GM23338 (cell line): ENCODE results near the gene ZBTB3. TPM values are rescaled to one million over a fixed set of nuclear protein-coding genes. Genes with fewer than 3 reads are reported as not detected.

Experiments used
- ATAC-seq: fragments of 200-7000 bp; cut with Tn5 transposase; 3 replicates; pipeline ENCODE4 v1.9.1; 2020
- DNase-seq: peaks from one replicate; pipeline ENCODE4 v3.0.0-alpha.2; 2015; ENCODE audit warnings: low spot score
- H2AFZ ChIP-seq: fragments of 200-600 bp; sonication (generic); 2 replicates; pipeline ENCODE4 v1.8.0; 2016; ENCODE audit warnings: antibody characterized with exemption, mild to moderate bottlenecking, moderate library complexity
- H3F3A ChIP-seq: fragments of 200-600 bp; sonication (generic); replicated peaks from 2 replicates; pipeline ENCODE4 v1.8.0; 2017; ENCODE audit warnings: antibody characterized with exemption, mixed run types, low read depth
- H3K27ac ChIP-seq: fragments of 200-600 bp; sonication (generic); 2 replicates; pipeline ENCODE4 v1.6.1; 2016; ENCODE audit warnings: low read depth
- H3K27me3 ChIP-seq: fragments of 200-600 bp; sonication (generic); 2 replicates; pipeline ENCODE4 v1.8.0; 2016; ENCODE audit warnings: mild to moderate bottlenecking, mixed run types, moderate library complexity; ENCODE audit not compliant: insufficient read depth
- H3K36me3 ChIP-seq: fragments of 200-600 bp; sonication (generic); 2 replicates; pipeline ENCODE4 v1.8.0; 2016; ENCODE audit warnings: mild to moderate bottlenecking; ENCODE audit not compliant: insufficient read depth
- H3K4me1 ChIP-seq: fragments of 200-600 bp; sonication (generic); 2 replicates; pipeline ENCODE4 v1.8.0; 2016; ENCODE audit warnings: mild to moderate bottlenecking, moderate library complexity; ENCODE audit not compliant: insufficient read depth
- H3K4me2 ChIP-seq: fragments of 200-600 bp; sonication (generic); 2 replicates; pipeline ENCODE4 v1.7.1; 2017; ENCODE audit warnings: mixed run types
- H3K4me3 ChIP-seq: fragments of 200-600 bp; sonication (generic); 2 replicates; pipeline ENCODE4 v1.6.1; 2016; ENCODE audit warnings: mixed run types
- H3K79me2 ChIP-seq: fragments of 200-600 bp; sonication (generic); replicated peaks from 2 replicates; pipeline ENCODE4 v1.8.0; 2017; ENCODE audit warnings: mild to moderate bottlenecking; ENCODE audit not compliant: insufficient read depth
- H3K9me2 ChIP-seq: fragments of 200-600 bp; sonication (generic); 2 replicates; pipeline ENCODE4 v1.8.0; 2017; ENCODE audit not compliant: insufficient read depth
- H4K20me1 ChIP-seq: fragments of 200-600 bp; sonication (generic); replicated peaks from 2 replicates; pipeline ENCODE4 v1.8.0; 2017; ENCODE audit warnings: mild to moderate bottlenecking; ENCODE audit not compliant: insufficient read depth
- H3K27ac Mint-ChIP-seq: 2 replicates; pipeline ENCODE4 v1.8.0; 2020; ENCODE audit warnings: inconsistent platforms, mild to moderate bottlenecking, moderate library complexity, mixed read lengths
- H3K27me3 Mint-ChIP-seq: 3 replicates; pipeline ENCODE4 v1.8.0; 2022; ENCODE audit warnings: low read depth, mild to moderate bottlenecking, moderate library complexity, mixed read lengths, inconsistent platforms; ENCODE audit not compliant: insufficient read depth, poor library complexity
- H3K36me3 Mint-ChIP-seq: 3 replicates; pipeline ENCODE4 v1.8.0; 2021; ENCODE audit warnings: low read depth, mild to moderate bottlenecking, inconsistent platforms, moderate library complexity, mixed read lengths
- H3K4me1 Mint-ChIP-seq: 3 replicates; pipeline ENCODE4 v1.8.0; 2020; ENCODE audit warnings: mild to moderate bottlenecking, inconsistent platforms, mixed read lengths
- H3K4me3 Mint-ChIP-seq: 3 replicates; pipeline ENCODE4 v1.8.0; 2021; ENCODE audit warnings: moderate library complexity, mild to moderate bottlenecking, inconsistent platforms, mixed read lengths
- H3K9me3 Mint-ChIP-seq: 3 replicates; pipeline ENCODE4 v1.8.0; 2020; ENCODE audit warnings: moderate library complexity, mild to moderate bottlenecking, inconsistent platforms, mixed read lengths
- JUNB ChIP-seq: IDR thresholded peaks from one replicate; pipeline ENCODE4 v1.6.1; 2016; ENCODE audit warnings: antibody characterized with exemption; ENCODE audit not compliant: unreplicated experiment
- POLR2AphosphoS5 ChIP-seq: IDR thresholded peaks from 2 replicates; pipeline ENCODE4 v1.6.1; 2016; ENCODE audit warnings: antibody characterized with exemption, low read depth
- STAT1 ChIP-seq: IDR thresholded peaks from one replicate; pipeline ENCODE4 v1.6.1; 2016; ENCODE audit warnings: antibody characterized with exemption; ENCODE audit not compliant: unreplicated experiment
- ZNF462 ChIP-seq: fragments of 250-450 bp; sonication (Bioruptor Pico); IDR thresholded peaks from 2 replicates; pipeline ENCODE4 v1.5.0; 2020; ENCODE audit warnings: mild to moderate bottlenecking, moderate library complexity
- polyA plus RNA-seq: library from polyadenylated mRNA; unstranded; fragments of >200 nt; fragmentation: Nextera tagmentation; extraction: Ambion mirVana; gene quantifications from 2 replicates; pipeline ENCODE4 v1.2.1, GENCODE V29; 2016
- total RNA-seq: library from RNA; depleted of rRNA; stranded (reverse); fragments of >200 nt; shearing (Covaris generic); gene quantifications from 2 replicates; pipeline ENCODE4 v1.2.3, GENCODE V29; 2014
- TF ChIP-seq, protein P1 (sequence below): IDR thresholded peaks from 2 replicates; pipeline ENCODE4 v1.6.1; 2016; ENCODE audit warnings: antibody characterized with exemption

ZBTB3 gene
- total and polyA plus RNA-seq, 2 experiments from 2014 or later = 47.8 to 82.6 TPM

DNA sequence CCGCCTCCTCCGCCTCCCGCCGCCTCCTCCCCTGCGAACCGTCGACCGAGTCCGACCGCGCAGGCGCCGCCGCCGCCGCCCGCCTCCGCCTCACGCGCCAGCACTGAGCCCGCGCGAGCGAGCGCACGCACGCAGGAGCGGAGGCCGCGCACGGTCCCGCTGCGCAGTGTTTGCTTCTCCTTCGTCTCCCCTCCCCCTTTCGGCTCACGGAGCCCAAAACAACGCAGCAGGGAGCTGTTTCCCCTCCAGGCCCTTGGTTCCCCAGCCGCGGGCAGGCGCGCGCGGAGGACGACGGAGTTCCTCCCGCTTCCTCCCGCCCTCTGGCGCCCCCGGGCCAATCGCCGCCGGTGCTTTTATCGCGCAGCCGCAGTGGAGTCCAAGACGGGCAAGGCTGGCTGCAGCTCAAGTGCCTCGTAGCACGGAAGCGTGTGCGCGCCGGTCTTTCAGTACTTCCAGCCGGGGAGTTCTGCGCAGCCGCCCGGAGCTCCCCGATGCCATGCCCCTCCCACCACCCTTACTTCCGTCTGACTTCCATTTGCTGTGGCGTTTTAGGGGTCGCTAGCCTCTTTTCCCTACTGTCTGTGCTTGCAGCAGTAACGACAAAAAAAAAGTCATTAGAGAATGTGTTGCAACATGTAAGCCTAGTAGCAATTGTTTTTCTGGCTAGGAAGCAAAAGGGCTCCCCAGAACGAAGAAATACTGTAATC is 26.6 kb downstream of the ZBTB3 start, which contains the start of gene HNRNPUL2:
Gene HNRNPUL2 (minus strand): TSS at position 293 of the 707 bp plus-strand sequence. CDS start 301 bp downstream, outside the sequence.
- peak within 1 kb of the TSS; percentile 59 for H3K4me3 ChIP-seq
- ATAC-seq = peak; percentile 81
- H3K79me2 ChIP-seq = peaks cover 76% of the 10 kb centered on the region
- H3K27me3 ChIP-seq = no peaks in the 10 kb centered on the region
- H3K36me3 ChIP-seq = peaks cover 26% of the 10 kb centered on the region
- peak within 1 kb of the TSS; percentile 97 for H3K27ac ChIP-seq
- H3K9me2 ChIP-seq = no peaks in the 10 kb centered on the region
- peaks cover 35% of the 10 kb centered on the region for H4K20me1 ChIP-seq
- Mint-ChIP-seq H3K9me3 (no peaks in the 10 kb centered on the region; the same call in 2 of the 3 replicates), H3K4me1 (peaks cover 21% of the 10 kb centered on the region), H3K27ac (peak within 1 kb of the TSS; percentile 99), H3K27me3 (peaks cover 14% of the 10 kb centered on the region), H3K36me3 (peaks cover 38% of the 10 kb centered on the region), H3K4me3 (peak within 1 kb of the TSS; percentile 98)
- TF ChIP-seq, protein P1, sequence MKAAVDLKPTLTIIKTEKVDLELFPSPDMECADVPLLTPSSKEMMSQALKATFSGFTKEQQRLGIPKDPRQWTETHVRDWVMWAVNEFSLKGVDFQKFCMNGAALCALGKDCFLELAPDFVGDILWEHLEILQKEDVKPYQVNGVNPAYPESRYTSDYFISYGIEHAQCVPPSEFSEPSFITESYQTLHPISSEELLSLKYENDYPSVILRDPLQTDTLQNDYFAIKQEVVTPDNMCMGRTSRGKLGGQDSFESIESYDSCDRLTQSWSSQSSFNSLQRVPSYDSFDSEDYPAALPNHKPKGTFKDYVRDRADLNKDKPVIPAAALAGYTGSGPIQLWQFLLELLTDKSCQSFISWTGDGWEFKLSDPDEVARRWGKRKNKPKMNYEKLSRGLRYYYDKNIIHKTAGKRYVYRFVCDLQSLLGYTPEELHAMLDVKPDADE = peak; percentile 54; the same call in 1 of the 2 replicates
- no peak for TF ChIP-seq STAT1
- TF ChIP-seq POLR2AphosphoS5 = peak; percentile 90
- no peak for TF ChIP-seq JUNB
- no peak for TF ChIP-seq ZNF462
- peaks cover 24% of the 10 kb centered on the region for H3K4me1 ChIP-seq
- peak; percentile 99 for DNase-seq
- H3K4me2 ChIP-seq = peak within 1 kb of the TSS; percentile 98
- H3F3A ChIP-seq = peaks cover 43% of the 10 kb centered on the region
- H2AFZ ChIP-seq = no peak within 1 kb of the TSS; the same call in 1 of the 2 replicates
